C4-2B (cell line): ENCODE data around the gene PAN3.

ENCODE experiments used
- CTCF ChIP-seq: fragments of 450-650 bp; conservative IDR thresholded peaks from 2 replicates; pipeline ENCODE4 v1.5.1; 2017; ENCODE audit warnings: mild to moderate bottlenecking
- ZFX ChIP-seq: fragments of 450-650 bp; IDR thresholded peaks from 2 replicates; pipeline ENCODE4 v1.6.1; 2017

GRCh38 chr13:28128926-28129325, 9.4 kb upstream of the PAN3 start:
- TF ChIP-seq CTCF (no peak), ZFX (no peak)
